Measurements from ENCODE around the gene PRR5L. TPM values are rescaled to one million over a fixed set of nuclear protein-coding genes. Genes with fewer than 3 reads are reported as not detected.

PRR5L gene
- total and polyA plus RNA-seq, 9 of the 15 experiments (the other 6 are each of a cell fraction or from before 2014, with no cell fraction given) = 0.11 to 0.60 (median 0.36) TPM; not detected in 2

- CTCF ChIA-PET (ENCODE audit: low intra/inter-chr PET ratio) = no interaction called here
- TF ChIP-seq CLOCK (CRISPR knock-in tag; IDR thresholded peaks at IDR 0.05; ENCODE audit: borderline replicate concordance) = no peak
- no peak for TF ChIP-seq POLR3A (IDR thresholded peaks at IDR 0.05; ENCODE audit: borderline replicate concordance, extremely low read depth, insufficient read depth, insufficient read length)
- TF ChIP-seq PRMT5 (CRISPR knock-in tag; IDR thresholded peaks at IDR 0.05) = no peak
- no peak for TF ChIP-seq ZKSCAN3 (CRISPR knock-in tag; IDR thresholded peaks at IDR 0.05)
- TF ChIP-seq STAT5B (CRISPR knock-in tag; IDR thresholded peaks at IDR 0.05) = no peak
- no peak for TF ChIP-seq BRD9 (IDR thresholded peaks at IDR 0.05; ENCODE audit: low read depth, partially characterized antibody)
- TF ChIP-seq RFX1 (IDR thresholded peaks at IDR 0.05) = no peak
- TF ChIP-seq E2F1 (CRISPR knock-in tag; IDR thresholded peaks at IDR 0.05) = no peak
- no peak for TF ChIP-seq CCNT2 (IDR thresholded peaks at IDR 0.05; ENCODE audit: borderline replicate concordance, extremely low read depth, insufficient read length, low read depth, low read length)
- TF ChIP-seq FOXO4 (CRISPR knock-in tag; IDR thresholded peaks at IDR 0.05) = no peak
- no peak for TF ChIP-seq E2F4 (CRISPR knock-in tag; IDR thresholded peaks at IDR 0.05; ENCODE audit: low read depth)
- no peak for TF ChIP-seq ZC3H4 (CRISPR knock-in tag; IDR thresholded peaks at IDR 0.05; ENCODE audit: borderline replicate concordance)
- no peak for TF ChIP-seq SPI1 (IDR thresholded peaks at IDR 0.05; ENCODE audit: borderline replicate concordance, low read depth, low read length)
- no peak for TF ChIP-seq L3MBTL2 (IDR thresholded peaks at IDR 0.05)
- TF ChIP-seq ZNF785 (CRISPR knock-in tag; IDR thresholded peaks at IDR 0.05) = no peak
- Histone ChIP-seq H2AFZ (ENCODE audit: low read depth, low read length) (peak overlapping the region; percentile 70), H3K27ac (ENCODE audit: extremely low read depth, low read depth, low read length) (no peak overlapping the region), H3K9ac (ENCODE audit: insufficient read depth in 1 of 2, low read depth in 2 of 2, low read length in 2 of 2) (no peak overlapping the region), H3K4me2 (ENCODE audit: insufficient read depth, low read length) (no peak overlapping the region), H3K79me2 (ENCODE audit: control insufficient read depth, insufficient read depth, low read length) (no peaks in the 10 kb centered on the region), H3K4me3 (no peak overlapping the region), H3K9me3 (replicated peaks; ENCODE audit: control insufficient read depth, insufficient read depth, low read depth, low read length) (no peaks in the 10 kb centered on the region), H3K4me1 (replicated peaks in 1 of 2; ENCODE audit: control insufficient read depth in 2 of 2, insufficient read depth in 2 of 2, low read length in 2 of 2) (peaks cover 0 to 4% of the 10 kb centered on the region in 2 experiments; a peak in 1 of 5 replicates), H3K27me3 (ENCODE audit: control insufficient read depth in 2 of 2, insufficient read depth in 2 of 2, low read length in 2 of 2) (no peaks in the 10 kb centered on the region; a peak in 3 of 5 replicates), H3K36me3 (ENCODE audit: control insufficient read depth, insufficient read depth, low read length) (no peaks in the 10 kb centered on the region), H3K9me1 (ENCODE audit: control insufficient read depth, insufficient read depth, low read length) (no peaks in the 10 kb centered on the region), H4K20me1 (replicated peaks; ENCODE audit: control insufficient read depth, insufficient read depth, low read length) (no peaks in the 10 kb centered on the region)
- intact Hi-C loops (cut with micrococcal nuclease) (no loop called here), in situ Hi-C loops (cut with MboI) (no loop called here)
- POLR2A ChIA-PET = no interaction called here
- BruUV-seq (replicated peaks) = no TSS peak
- ATAC-seq (no peak), DNase-seq (ENCODE audit: extremely low read depth in 1 of 4, low spot score in 3 of 4) (no peak), FAIRE-seq (no peak)
- 21% methylated on average over 2 of the region's 2 CpGs for WGBS (ENCODE audit: insufficient coverage, low coverage, missing lambda C conversion rate)
Measured at GRCh38 chr11:36388071-36388470, 92.0 kb downstream of the PRR5L start.

Measured in K562 (cell line).